C4-2B (cell line): ENCODE data around the gene CREB3L1.

ENCODE experiments used
- H3K27ac ChIP-seq: fragments of 450-650 bp; 2 replicates; pipeline ENCODE4 v1.5.1; 2017
- ZFX ChIP-seq: fragments of 450-650 bp; IDR thresholded peaks from 2 replicates; pipeline ENCODE4 v1.6.1; 2017
- TF ChIP-seq, protein P1 (sequence below): fragments of 450-650 bp; conservative IDR thresholded peaks from 2 replicates; pipeline ENCODE4 v1.5.1; 2017; ENCODE audit warnings: mild to moderate bottlenecking

The CREB3L1 gene

DNA sequence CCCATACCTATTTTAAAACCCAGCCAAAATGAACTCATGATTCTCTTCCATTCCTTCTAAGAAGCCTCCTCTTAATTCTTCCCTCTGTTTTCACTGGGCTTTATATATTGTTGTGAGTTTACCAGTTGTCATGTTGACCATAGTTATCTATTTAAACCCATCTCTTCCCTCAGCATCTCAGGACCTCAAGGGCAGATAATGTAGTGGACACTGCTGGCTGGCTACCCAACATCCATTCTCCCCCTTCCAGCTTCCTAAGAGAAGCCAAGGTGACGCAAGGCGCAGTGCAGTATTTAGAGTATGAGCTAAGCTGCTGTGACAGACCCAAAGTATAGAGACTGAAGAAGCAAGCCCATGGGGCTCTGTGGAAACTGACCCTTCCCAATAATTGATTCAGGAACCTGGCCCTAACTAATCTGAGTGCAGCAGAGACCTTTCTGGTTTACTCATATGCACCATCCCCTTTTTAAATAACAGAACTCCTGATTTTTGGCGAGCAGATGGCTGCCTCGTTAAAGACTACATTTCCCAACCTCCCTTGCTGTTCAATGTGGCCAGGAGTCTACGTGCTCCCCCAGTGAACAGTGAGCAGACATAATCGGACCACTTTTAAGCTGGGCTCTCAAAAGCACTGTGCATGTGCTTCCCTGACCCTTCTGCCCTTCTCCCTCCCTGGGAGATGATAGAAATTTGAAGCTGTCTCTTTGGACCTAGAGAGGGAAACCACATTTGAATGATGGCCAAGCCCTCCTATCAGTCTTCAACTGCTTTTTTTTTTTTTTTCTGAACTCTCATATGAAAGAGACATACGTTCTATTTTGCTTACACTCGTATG lies 28.1 kb upstream of the CREB3L1 start:
- no peak overlapping the region for H3K27ac ChIP-seq
- TF ChIP-seq, protein P1, sequence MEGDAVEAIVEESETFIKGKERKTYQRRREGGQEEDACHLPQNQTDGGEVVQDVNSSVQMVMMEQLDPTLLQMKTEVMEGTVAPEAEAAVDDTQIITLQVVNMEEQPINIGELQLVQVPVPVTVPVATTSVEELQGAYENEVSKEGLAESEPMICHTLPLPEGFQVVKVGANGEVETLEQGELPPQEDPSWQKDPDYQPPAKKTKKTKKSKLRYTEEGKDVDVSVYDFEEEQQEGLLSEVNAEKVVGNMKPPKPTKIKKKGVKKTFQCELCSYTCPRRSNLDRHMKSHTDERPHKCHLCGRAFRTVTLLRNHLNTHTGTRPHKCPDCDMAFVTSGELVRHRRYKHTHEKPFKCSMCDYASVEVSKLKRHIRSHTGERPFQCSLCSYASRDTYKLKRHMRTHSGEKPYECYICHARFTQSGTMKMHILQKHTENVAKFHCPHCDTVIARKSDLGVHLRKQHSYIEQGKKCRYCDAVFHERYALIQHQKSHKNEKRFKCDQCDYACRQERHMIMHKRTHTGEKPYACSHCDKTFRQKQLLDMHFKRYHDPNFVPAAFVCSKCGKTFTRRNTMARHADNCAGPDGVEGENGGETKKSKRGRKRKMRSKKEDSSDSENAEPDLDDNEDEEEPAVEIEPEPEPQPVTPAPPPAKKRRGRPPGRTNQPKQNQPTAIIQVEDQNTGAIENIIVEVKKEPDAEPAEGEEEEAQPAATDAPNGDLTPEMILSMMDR = no peak
- no peak for TF ChIP-seq ZFX

DNA sequence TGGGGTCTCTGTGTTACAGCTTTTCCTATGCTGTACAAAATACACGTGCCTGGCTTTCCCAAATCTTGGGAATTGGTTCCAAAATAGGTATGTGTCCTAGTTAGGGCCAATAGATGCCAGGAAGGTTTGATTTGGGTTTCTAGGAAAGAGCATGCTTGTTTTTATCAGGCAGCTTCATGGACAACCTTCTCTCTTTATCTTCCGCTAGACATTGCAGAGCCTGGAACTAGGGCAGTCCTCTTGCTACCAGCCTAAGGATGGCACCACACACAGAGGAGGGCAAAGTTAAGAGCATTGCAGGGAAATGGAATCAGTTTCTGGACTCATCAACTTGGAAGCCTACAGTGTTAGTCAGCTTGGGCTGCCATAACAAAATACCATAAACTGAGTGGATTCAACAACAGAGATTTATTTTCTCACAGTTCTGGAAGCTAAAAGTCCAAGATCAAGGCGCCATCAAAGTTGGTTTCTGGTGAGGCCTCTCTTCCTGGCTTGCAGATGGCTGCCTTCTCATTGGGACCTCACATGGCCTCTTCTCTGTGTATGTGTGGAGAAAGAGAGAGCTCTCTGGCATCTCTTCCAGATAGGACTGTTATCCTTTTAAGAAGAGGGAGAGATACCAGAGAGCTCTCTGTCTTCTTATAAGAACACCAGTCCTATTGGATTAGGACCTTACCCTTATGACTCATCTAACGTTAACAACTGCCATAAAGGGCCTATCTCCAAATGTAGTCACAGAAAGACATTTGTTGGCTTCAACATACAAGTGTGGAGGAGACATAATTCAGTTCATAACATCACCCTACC lies 27.3 kb upstream of the CREB3L1 start:
- TF ChIP-seq, protein P1 = no peak
- TF ChIP-seq ZFX = no peak
- no peak overlapping the region for H3K27ac ChIP-seq

DNA sequence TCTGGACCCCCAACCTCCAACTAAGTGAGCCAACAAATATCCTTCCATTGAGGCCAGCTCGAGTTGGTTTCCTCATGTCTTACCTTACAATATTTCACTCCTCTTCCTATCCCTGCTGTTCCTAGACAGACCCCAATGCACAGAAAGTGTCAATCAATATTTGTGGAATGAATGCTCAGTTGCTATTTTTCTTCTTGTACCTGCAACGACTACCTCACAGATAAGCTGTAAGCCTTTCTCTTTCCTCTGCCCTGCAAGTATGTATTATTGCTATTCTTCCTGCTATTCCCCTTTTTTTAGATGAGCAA lies 26.8 kb upstream of the CREB3L1 start:
- TF ChIP-seq, protein P1 = no peak
- TF ChIP-seq ZFX = no peak
- H3K27ac ChIP-seq = no peak overlapping the region

DNA sequence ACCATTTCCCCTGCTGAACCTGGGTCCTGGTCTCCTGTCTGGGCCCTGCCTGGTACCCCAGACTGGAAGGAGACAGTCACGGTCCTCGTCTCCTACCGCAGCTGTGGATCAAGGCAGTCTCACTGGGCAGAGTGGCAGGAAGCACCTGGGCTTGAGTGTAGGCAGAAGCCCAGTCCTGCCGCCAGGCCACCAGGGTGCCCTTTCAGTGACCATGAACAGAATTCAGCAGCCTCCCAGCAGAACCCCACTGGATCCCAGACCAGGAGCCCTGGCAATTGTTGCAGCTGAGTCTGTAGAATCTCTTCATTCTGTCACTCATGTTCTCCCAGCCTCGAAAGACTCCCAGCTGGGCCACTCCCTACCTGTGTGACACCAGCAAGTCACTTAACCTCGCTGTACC lies 25.5 kb upstream of the CREB3L1 start:
- no peak for TF ChIP-seq ZFX
- TF ChIP-seq, protein P1 = no peak
- H3K27ac ChIP-seq = peak overlapping the region; percentile 44

DNA sequence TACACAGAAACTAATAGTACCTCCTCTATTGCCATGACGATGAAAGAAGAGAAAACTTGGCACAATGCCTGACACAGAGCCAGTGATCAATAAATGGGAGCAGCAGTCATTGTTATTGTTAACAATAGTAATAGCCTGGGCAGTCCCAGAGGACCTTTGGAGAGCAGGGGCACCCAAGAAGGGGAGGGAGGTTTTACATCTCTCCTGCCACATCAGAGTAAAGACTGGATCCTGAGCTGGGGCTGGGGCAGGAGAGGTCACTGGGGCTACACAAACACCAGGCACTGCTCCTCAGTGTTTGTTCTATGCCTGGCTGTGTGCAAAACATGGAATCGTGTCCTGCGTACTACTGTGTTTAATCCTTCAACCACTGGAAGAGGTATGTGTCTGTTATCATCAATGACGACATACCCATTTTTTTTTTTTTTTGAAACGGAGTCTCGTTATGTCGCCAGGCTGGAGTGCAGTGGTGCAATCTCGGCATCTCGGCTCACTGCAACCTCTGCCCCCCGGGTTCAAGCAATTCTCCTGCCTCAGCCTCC lies 25.0 kb upstream of the CREB3L1 start:
- TF ChIP-seq ZFX = no peak
- TF ChIP-seq, protein P1 = no peak
- peak overlapping the region; percentile 44 for H3K27ac ChIP-seq

DNA sequence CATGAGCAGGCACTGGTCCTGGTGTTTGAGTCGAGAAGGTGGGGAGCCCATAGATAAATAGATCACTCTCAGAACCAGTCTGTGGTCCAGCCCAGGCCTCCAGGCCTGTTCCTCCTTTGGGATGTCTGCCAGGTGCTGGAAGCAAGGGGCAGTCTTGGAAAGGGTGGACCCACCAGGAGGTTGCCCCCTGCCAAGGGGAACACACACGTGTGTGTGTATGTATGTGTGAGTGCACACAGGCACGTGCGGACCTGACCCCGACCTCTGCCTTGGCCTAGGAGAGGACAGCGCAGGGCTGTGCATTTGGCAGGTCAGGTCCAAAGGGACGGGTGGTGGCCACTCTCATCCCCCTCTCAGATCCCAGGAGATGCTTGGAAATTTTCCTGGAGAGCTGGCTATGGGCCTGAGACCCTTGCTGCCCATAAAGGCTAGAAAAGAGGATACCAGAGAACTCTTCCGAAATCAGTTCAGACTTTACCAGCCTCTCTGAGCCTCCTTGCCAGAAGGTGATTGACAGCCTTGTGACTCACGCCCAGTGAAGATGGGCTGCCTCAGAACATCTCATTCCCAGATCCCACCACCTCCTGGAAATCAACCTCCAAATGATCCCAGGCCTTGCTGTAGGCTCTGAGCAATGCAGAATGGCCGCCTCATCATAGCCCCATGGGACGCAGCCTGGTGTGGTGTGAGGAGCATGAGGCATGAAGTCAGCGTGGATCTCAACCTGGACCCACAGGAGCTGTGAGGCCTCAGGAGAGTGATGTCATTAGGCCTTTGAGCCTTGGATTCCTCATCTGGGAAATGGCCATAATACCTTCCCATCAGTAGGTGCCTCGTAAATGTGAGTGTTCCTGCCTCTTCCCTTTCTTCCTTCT lies 24.0 kb upstream of the CREB3L1 start:
- H3K27ac ChIP-seq = peak overlapping the region; percentile 44
- TF ChIP-seq ZFX = no peak
- TF ChIP-seq, protein P1 = no peak
